ENCODE measurements around the gene TMEM217. TPM values are rescaled to one million over a fixed set of nuclear protein-coding genes. Genes with fewer than 3 reads are reported as not detected.

Gene TMEM217
- total and polyA plus RNA-seq, 2 experiments from 2014 or later = 0.87 to 2.1 TPM

DNA sequence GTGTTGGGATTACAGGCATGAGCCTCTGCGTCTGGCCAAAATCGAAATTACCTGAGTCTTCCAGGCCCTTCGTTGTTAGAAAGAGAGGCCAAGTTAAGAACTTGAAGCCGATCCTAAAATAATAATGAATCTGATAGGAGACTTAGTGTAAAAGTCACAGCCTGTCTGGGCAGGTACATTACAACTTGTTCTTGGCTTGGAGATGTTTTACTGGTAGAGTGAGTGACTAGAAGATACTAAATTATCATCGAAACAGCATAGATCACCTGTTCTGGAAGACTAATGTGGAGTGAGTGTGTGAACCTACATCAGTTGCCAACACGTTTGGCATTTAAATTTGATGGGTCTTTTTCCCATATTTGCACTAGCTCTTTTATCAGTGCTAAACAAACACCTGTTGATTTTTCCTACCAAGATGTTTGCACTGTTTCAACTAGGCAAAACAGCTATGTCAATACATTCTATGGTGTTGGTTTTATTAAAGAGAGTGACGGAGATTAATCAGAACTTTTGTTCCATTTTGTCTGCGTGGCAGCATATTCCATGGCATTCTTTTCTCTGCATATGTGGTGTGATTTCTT, 4.6 kb upstream of the TMEM217 start:
- no peak for DNase-seq (ENCODE audit: low spot score)
- Histone ChIP-seq H3K4me2 (no peak overlapping the region), H3K4me3 (no peak overlapping the region), H3K9me3 (ENCODE audit: low read depth) (no peaks in the 10 kb centered on the region), H3K36me3 (replicated peaks; ENCODE audit: insufficient read depth, low read depth) (no peaks in the 10 kb centered on the region), H3K9me2 (replicated peaks; ENCODE audit: insufficient read depth) (no peaks in the 10 kb centered on the region), H3K27ac (no peak overlapping the region), H3K27me3 (no peaks in the 10 kb centered on the region), H3K79me2 (peaks cover 84% of the 10 kb centered on the region), H3K4me1 (ENCODE audit: insufficient read depth) (peaks cover 6% of the 10 kb centered on the region), H4K20me1 (ENCODE audit: insufficient read depth, poor library complexity, severe bottlenecking) (no peaks in the 10 kb centered on the region), H2AFZ (no peak overlapping the region)
- TF ChIP-seq, protein P1, sequence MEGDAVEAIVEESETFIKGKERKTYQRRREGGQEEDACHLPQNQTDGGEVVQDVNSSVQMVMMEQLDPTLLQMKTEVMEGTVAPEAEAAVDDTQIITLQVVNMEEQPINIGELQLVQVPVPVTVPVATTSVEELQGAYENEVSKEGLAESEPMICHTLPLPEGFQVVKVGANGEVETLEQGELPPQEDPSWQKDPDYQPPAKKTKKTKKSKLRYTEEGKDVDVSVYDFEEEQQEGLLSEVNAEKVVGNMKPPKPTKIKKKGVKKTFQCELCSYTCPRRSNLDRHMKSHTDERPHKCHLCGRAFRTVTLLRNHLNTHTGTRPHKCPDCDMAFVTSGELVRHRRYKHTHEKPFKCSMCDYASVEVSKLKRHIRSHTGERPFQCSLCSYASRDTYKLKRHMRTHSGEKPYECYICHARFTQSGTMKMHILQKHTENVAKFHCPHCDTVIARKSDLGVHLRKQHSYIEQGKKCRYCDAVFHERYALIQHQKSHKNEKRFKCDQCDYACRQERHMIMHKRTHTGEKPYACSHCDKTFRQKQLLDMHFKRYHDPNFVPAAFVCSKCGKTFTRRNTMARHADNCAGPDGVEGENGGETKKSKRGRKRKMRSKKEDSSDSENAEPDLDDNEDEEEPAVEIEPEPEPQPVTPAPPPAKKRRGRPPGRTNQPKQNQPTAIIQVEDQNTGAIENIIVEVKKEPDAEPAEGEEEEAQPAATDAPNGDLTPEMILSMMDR (IDR thresholded peaks at IDR 0.05; ENCODE audit: poor library complexity) = no peak
- TF ChIP-seq EZH2 (IDR thresholded peaks at IDR 0.05; ENCODE audit: borderline replicate concordance) = no peak
- TF ChIP-seq EZH2phosphoT487 (IDR thresholded peaks at IDR 0.05; ENCODE audit: low read depth, severe bottlenecking, unreplicated experiment) = no peak
- 83% methylated on average over 8 of the region's 8 CpGs for whole genome bisulfite sequencing (ENCODE audit: low lambda C conversion rate, missing lambda C conversion rate)

DNA sequence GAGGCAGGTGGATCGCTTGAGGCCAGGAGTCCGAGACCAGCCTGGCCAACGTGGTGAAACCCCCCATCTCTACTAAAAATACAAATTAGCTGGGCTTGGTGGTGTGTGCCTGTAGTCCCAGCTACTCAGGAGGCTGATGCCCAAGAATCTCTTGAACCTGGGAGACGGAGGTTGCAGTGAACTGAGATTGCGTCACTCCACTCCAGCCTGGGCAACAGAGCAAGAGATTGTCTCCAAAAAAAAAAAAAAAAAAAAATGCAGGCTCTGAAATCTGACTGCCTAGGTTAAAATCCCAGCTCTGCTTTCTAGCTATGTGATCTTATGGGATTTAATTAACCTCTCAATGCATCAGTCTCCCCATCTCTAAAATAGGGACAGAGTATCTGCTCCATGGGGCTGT, 3.3 kb upstream of the TMEM217 start:
- H3K36me3 ChIP-seq (replicated peaks; ENCODE audit: insufficient read depth, low read depth) = no peaks in the 10 kb centered on the region
- no peak overlapping the region for H3K4me3 ChIP-seq
- no peaks in the 10 kb centered on the region for H3K9me3 ChIP-seq (ENCODE audit: low read depth)
- H3K4me1 ChIP-seq (ENCODE audit: insufficient read depth) = peaks cover 6% of the 10 kb centered on the region
- TF ChIP-seq EZH2phosphoT487 (IDR thresholded peaks at IDR 0.05; ENCODE audit: low read depth, severe bottlenecking, unreplicated experiment) (no peak), EZH2 (IDR thresholded peaks at IDR 0.05; ENCODE audit: borderline replicate concordance) (no peak)
- TF ChIP-seq, protein P1 (IDR thresholded peaks at IDR 0.05; ENCODE audit: poor library complexity) = no peak
- no peak overlapping the region for H3K4me2 ChIP-seq
- DNase-seq (ENCODE audit: low spot score) = no peak
- H2AFZ ChIP-seq = no peak overlapping the region
- WGBS (ENCODE audit: low lambda C conversion rate, missing lambda C conversion rate) = 90% methylated on average over 5 of the region's 5 CpGs
- no peaks in the 10 kb centered on the region for H3K9me2 ChIP-seq (replicated peaks; ENCODE audit: insufficient read depth)
- no peaks in the 10 kb centered on the region for H4K20me1 ChIP-seq (ENCODE audit: insufficient read depth, poor library complexity, severe bottlenecking)
- H3K27ac ChIP-seq = no peak overlapping the region
- peaks cover 74% of the 10 kb centered on the region for H3K79me2 ChIP-seq
- H3K27me3 ChIP-seq = no peaks in the 10 kb centered on the region

DNA sequence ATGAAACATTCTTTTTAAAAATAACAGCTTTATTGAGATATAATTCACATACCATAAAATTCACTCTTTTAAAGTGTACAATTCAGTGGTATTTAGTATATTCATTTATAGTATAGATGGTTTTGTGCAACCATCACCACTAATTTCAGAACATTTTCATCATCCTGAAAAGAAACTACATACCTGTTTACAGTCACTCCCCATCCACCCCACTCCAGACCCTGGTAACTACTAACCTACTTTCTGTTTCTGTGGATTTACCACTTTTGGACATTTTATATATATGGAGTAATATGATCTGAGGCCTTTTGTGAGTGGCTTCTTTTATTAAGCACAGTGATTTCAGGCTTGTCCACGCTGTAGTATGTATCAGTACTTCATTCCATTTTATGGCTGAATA, 2.5 kb upstream of the TMEM217 start:
- H3K4me2 ChIP-seq = no peak overlapping the region
- peaks cover 69% of the 10 kb centered on the region for H3K79me2 ChIP-seq

More for the DNA sequence above, 2.5 kb upstream of the TMEM217 start:
- Histone ChIP-seq H4K20me1 (ENCODE audit: insufficient read depth, poor library complexity, severe bottlenecking) (no peaks in the 10 kb centered on the region), H3K4me1 (ENCODE audit: insufficient read depth) (peaks cover 6% of the 10 kb centered on the region), H3K4me3 (no peak overlapping the region), H3K27me3 (no peaks in the 10 kb centered on the region), H2AFZ (no peak overlapping the region), H3K27ac (no peak overlapping the region), H3K9me3 (ENCODE audit: low read depth) (no peaks in the 10 kb centered on the region), H3K9me2 (replicated peaks; ENCODE audit: insufficient read depth) (no peaks in the 10 kb centered on the region), H3K36me3 (replicated peaks; ENCODE audit: insufficient read depth, low read depth) (no peaks in the 10 kb centered on the region)
- DNase-seq (ENCODE audit: low spot score) = no peak
- 100% methylated on average over 1 of the region's 1 CpG for WGBS (ENCODE audit: low lambda C conversion rate, missing lambda C conversion rate)
- TF ChIP-seq EZH2 (IDR thresholded peaks at IDR 0.05; ENCODE audit: borderline replicate concordance) (no peak), EZH2phosphoT487 (IDR thresholded peaks at IDR 0.05; ENCODE audit: low read depth, severe bottlenecking, unreplicated experiment) (no peak)
- TF ChIP-seq, protein P1 (IDR thresholded peaks at IDR 0.05; ENCODE audit: poor library complexity) = no peak

All from hepatocyte (in vitro differentiated cells).